SIG-M5 (cell line): ENCODE measurements around the gene COLGALT1.
"Not testable (repeated sequence)": the region's sequence is repeated elsewhere in the genome, so short reads cannot be mapped to it uniquely, and the experiment has no call there.

Experiments used
- DNase-seq: peaks from one replicate; lab custom pipeline; 2025; lab: John Stamatoyannopoulos, UW

Gene COLGALT1

GRCh38 chr19:17555480-17555928 is at the start of gene COLGALT1:
COLGALT1 (plus strand) TSS chr19:17555649; CDS start chr19:17555714, 65 bp downstream.
- DNase-seq: peak; percentile 82

GRCh38 chr19:17506745-17507144 is 48.7 kb upstream of the COLGALT1 start:
- DNase-seq: no peak

- DNase-seq: not testable (repeated sequence)
Measured at GRCh38 chr19:17508558-17508933, 46.9 kb upstream of the COLGALT1 start.

GRCh38 chr19:17510220-17510993 is 45.0 kb upstream of the COLGALT1 start:
- DNase-seq: no peak

- peak; percentile 24 for DNase-seq
Measured at GRCh38 chr19:17511724-17512573, 43.5 kb upstream of the COLGALT1 start.

- DNase-seq: no peak
Measured at GRCh38 chr19:17512574-17512939, 42.9 kb upstream of the COLGALT1 start.

GRCh38 chr19:17515408-17516149 is 39.9 kb upstream of the COLGALT1 start:
- DNase-seq: no peak

GRCh38 chr19:17517898-17518297 is 37.6 kb upstream of the COLGALT1 start:
- no peak for DNase-seq

GRCh38 chr19:17518654-17519053 is 36.8 kb upstream of the COLGALT1 start:
- not testable (repeated sequence) for DNase-seq

- DNase-seq: no peak
Measured at GRCh38 chr19:17519967-17520366, 35.5 kb upstream of the COLGALT1 start.

GRCh38 chr19:17520865-17521264 is 34.6 kb upstream of the COLGALT1 start:
- DNase-seq: no peak

- DNase-seq: peak; percentile 82
Measured at GRCh38 chr19:17522988-17523872, 32.2 kb upstream of the COLGALT1 start.

- DNase-seq: no peak
Measured at GRCh38 chr19:17524651-17525050, 30.8 kb upstream of the COLGALT1 start.

- no peak for DNase-seq
Measured at GRCh38 chr19:17525141-17525540, 30.3 kb upstream of the COLGALT1 start.

GRCh38 chr19:17526922-17527321 is 28.5 kb upstream of the COLGALT1 start:
- no peak for DNase-seq

GRCh38 chr19:17527326-17527725 is 28.1 kb upstream of the COLGALT1 start:
- no peak for DNase-seq

GRCh38 chr19:17528610-17529009 is 26.8 kb upstream of the COLGALT1 start:
- no peak for DNase-seq

GRCh38 chr19:17529239-17530158 is 25.9 kb upstream of the COLGALT1 start:
- DNase-seq: no peak

- no peak for DNase-seq
Measured at GRCh38 chr19:17530586-17530985, 24.9 kb upstream of the COLGALT1 start.

- no peak for DNase-seq
Measured at GRCh38 chr19:17532116-17532515, 23.3 kb upstream of the COLGALT1 start.
